HEK293T (cell line): ENCODE data around the gene SERTM2.

Experiments
- CTCF ChIA-PET: fragments of 350-600 bp; formaldehyde crosslinking; extraction: SDS; loops from one replicate; lab custom pipeline; 2021; ENCODE audit warnings: antibody characterized with exemption, inconsistent platforms; lab: Yijun Ruan, JAX
- POLR2A ChIA-PET: fragments of 350-600 bp; formaldehyde crosslinking; extraction: SDS; loops from one replicate; lab custom pipeline; 2020; ENCODE audit warnings: antibody characterized with exemption, inconsistent platforms; lab: Yijun Ruan, JAX
- DNase-seq: peaks from one replicate; pipeline ENCODE4 v3.0.0; 2012; ENCODE audit warnings: mixed read lengths; ENCODE audit errors: extremely low spot score
- ARNT ChIP-seq: fragments of 450-650 bp; IDR thresholded peaks from 2 replicates; pipeline ENCODE4 v1.6.1; 2017; ENCODE audit warnings: mild to moderate bottlenecking
- BHLHE40 ChIP-seq: fragments of 450-650 bp; IDR thresholded peaks from 2 replicates; pipeline ENCODE4 v1.6.1; 2016; ENCODE audit warnings: mild to moderate bottlenecking, moderate library complexity, borderline replicate concordance
- CTBP1 ChIP-seq: fragments of 450-650 bp; IDR thresholded peaks from 2 replicates; pipeline ENCODE4 v1.6.1; 2016; ENCODE audit warnings: borderline replicate concordance
- ELF4 ChIP-seq: fragments of 450-650 bp; IDR thresholded peaks from 2 replicates; pipeline ENCODE4 v1.6.1; 2017; ENCODE audit warnings: antibody characterized with exemption
- FOXA1 ChIP-seq: fragments of 450-650 bp; IDR thresholded peaks from 2 replicates; pipeline ENCODE4 v1.6.1; 2016; ENCODE audit warnings: mild to moderate bottlenecking
- FOXK2 ChIP-seq: fragments of 450-650 bp; IDR thresholded peaks from 2 replicates; pipeline ENCODE4 v1.6.1; 2016; ENCODE audit warnings: mild to moderate bottlenecking
- FOXM1 ChIP-seq: fragments of 450-650 bp; IDR thresholded peaks from 2 replicates; pipeline ENCODE4 v1.6.1; 2017; ENCODE audit warnings: mild to moderate bottlenecking, borderline replicate concordance
- HDGF ChIP-seq: fragments of 450-650 bp; IDR thresholded peaks from 2 replicates; pipeline ENCODE4 v1.6.1; 2017; ENCODE audit warnings: antibody characterized with exemption, borderline replicate concordance
- L3MBTL2 ChIP-seq: fragments of 450-650 bp; conservative IDR thresholded peaks from 2 replicates; pipeline ENCODE4 v1.6.1; 2016; ENCODE audit warnings: mild to moderate bottlenecking
- LEF1 ChIP-seq: fragments of 450-650 bp; IDR thresholded peaks from 2 replicates; pipeline ENCODE4 v1.6.1; 2017; ENCODE audit warnings: mild to moderate bottlenecking, borderline replicate concordance
- NFRKB ChIP-seq: fragments of 450-650 bp; IDR thresholded peaks from 2 replicates; pipeline ENCODE4 v1.6.1; 2016; ENCODE audit warnings: mild to moderate bottlenecking, moderate library complexity
- SP1 ChIP-seq: fragments of 450-650 bp; IDR thresholded peaks from 2 replicates; pipeline ENCODE4 v1.6.1; 2017
- SUZ12 ChIP-seq: fragments of 450-650 bp; IDR thresholded peaks from 2 replicates; pipeline ENCODE4 v1.6.1; 2016; ENCODE audit warnings: mild to moderate bottlenecking
- TARDBP ChIP-seq: fragments of 450-650 bp; IDR thresholded peaks from 2 replicates; pipeline ENCODE4 v1.6.1; 2016
- ZNF384 ChIP-seq: fragments of 450-650 bp; IDR thresholded peaks from 2 replicates; pipeline ENCODE4 v1.6.1; 2016
- TF ChIP-seq, protein P1 (sequence below): fragments of 450-650 bp; IDR thresholded peaks from 2 replicates; pipeline ENCODE4 v1.6.1; 2016

Gene SERTM2

DNA sequence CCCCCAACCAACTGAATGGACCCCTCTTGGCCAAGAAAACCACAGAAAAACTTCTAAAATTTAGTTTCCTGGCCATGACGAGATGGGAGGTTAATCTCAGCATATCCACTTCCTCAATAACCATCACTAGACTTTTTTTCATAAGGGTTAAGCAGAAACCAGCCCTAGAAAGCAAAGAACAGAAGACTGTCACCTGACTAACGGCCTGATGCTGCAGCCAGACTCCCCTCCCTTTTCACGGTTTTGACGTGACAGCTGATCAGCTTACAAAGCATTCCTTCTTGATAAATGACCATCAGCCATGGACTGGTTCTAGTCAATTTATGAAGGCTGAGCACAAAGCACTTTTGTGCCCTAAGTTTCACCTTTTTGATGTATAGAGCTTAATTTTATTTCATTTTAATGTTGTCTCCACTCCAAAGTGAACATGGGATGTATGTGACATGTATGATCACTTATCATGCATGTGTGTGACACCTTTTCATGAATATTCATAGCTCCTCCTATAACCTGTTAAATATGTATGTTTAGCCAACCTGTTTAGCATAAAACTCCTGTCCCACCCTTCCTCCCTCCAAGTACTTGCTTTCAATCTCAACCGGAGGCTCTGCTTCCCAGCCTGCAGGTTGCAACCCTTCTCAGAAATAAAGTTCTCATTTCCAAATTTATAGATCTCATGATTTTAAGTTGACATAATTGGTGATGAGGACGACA lies 56.3 kb downstream of the SERTM2 start:
- ChIA-PET CTCF (interaction anchor here (0.6 kb wide), 1 partner anchor 745 kb away, joined by 4 read pairs; no protein-coding TSS in a partner anchor), POLR2A (no interaction called here)
- no peak for TF ChIP-seq FOXM1
- TF ChIP-seq BHLHE40 = no peak
- no peak for TF ChIP-seq NFRKB
- no peak for TF ChIP-seq ZNF384
- no peak for TF ChIP-seq LEF1
- no peak for TF ChIP-seq HDGF
- TF ChIP-seq TARDBP = no peak
- no peak for TF ChIP-seq ARNT
- TF ChIP-seq ELF4 = no peak
- no peak for TF ChIP-seq SP1
- TF ChIP-seq L3MBTL2 = no peak
- TF ChIP-seq, protein P1, sequence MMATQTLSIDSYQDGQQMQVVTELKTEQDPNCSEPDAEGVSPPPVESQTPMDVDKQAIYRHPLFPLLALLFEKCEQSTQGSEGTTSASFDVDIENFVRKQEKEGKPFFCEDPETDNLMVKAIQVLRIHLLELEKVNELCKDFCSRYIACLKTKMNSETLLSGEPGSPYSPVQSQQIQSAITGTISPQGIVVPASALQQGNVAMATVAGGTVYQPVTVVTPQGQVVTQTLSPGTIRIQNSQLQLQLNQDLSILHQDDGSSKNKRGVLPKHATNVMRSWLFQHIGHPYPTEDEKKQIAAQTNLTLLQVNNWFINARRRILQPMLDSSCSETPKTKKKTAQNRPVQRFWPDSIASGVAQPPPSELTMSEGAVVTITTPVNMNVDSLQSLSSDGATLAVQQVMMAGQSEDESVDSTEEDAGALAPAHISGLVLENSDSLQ = no peak
- TF ChIP-seq CTBP1 = no peak
- TF ChIP-seq FOXA1 = no peak
- no peak for TF ChIP-seq FOXK2
- TF ChIP-seq SUZ12 = no peak
- no peak for DNase-seq

DNA sequence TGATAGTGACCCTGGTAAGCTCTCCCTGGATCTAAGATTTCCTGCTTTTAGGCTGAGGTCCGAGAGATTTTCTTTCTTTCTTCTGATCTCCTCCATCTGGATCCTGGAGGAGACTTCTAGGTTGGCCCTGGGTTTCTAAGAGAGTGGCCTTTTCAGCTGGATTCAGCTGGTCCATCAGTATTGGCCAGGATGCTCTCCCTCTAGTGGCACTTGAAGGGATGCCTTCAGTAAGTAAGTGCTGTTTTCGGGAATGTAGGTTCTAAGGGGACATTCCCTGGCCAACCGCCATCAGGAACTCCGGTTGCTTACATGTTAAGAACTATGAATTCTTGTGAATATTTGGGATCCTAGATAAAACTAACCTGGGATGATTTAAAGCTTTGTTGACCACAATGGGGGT lies 56.9 kb downstream of the SERTM2 start:
- POLR2A ChIA-PET = no interaction called here
- DNase-seq = peak; percentile 65
- TF ChIP-seq ELF4 (no peak), L3MBTL2 (no peak), NFRKB (no peak), FOXM1 (no peak), LEF1 (no peak), FOXK2 (no peak), SUZ12 (no peak), SP1 (no peak), HDGF (no peak), BHLHE40 (no peak), FOXA1 (no peak), TARDBP (no peak), CTBP1 (no peak), ARNT (no peak), ZNF384 (no peak)
- TF ChIP-seq, protein P1 = no peak
- CTCF ChIA-PET = interaction anchor here (0.6 kb wide), 1 partner anchor 745 kb away, joined by 4 read pairs; no protein-coding TSS in a partner anchor

DNA sequence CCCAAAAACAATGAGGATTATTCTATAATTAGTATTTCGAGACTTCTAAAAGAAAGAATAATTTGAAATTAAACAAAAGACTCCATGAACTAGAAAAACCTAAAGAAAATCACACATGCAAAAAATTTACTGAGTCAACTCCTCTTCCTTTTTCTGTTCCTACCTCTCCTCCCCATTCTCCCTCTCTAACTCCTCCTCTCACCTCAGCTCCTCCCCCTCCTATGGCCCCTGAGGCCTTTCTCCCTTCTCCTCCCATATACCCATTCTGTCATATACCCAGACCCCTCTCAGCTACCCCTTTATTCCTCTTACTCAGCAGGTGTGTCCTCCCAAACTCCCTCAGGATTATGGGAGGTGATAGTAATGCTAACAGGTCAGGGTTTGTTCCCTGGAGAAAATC lies 57.4 kb downstream of the SERTM2 start:
- ChIA-PET CTCF (no interaction called here), POLR2A (no interaction called here)
- TF ChIP-seq, protein P1 = no peak
- TF ChIP-seq NFRKB = no peak
- TF ChIP-seq CTBP1 = no peak
- DNase-seq = no peak
